HepG2 (cell line): ENCODE measurements around the gene LYRM4. TPM values are rescaled to one million over a fixed set of nuclear protein-coding genes. Genes with fewer than 3 reads are reported as not detected.

Source experiments
- BORCS8-MEF2B ChIP-seq: sonication (generic); formaldehyde crosslinking; IDR thresholded peaks from 2 replicates; pipeline ENCODE4 v1.8.0; 2022; ENCODE audit warnings: mild to moderate bottlenecking, missing genetic modification reagents
- DNMT1 ChIP-seq: sonication (generic); formaldehyde crosslinking; IDR thresholded peaks from 2 replicates; pipeline ENCODE4 v1.5.1; 2020; ENCODE audit warnings: mild to moderate bottlenecking, missing genetic modification reagents
- KLF13 ChIP-seq: sonication (generic); formaldehyde crosslinking; IDR thresholded peaks from 2 replicates; pipeline ENCODE4 v1.4.0; 2020; ENCODE audit warnings: mild to moderate bottlenecking, missing genetic modification reagents
- MED1 ChIP-seq: sonication (generic); formaldehyde crosslinking; IDR thresholded peaks from 2 replicates; pipeline ENCODE4 v1.4.0; 2020; ENCODE audit warnings: missing genetic modification reagents
- NFKB2 ChIP-seq: sonication (generic); formaldehyde crosslinking; IDR thresholded peaks from 2 replicates; pipeline ENCODE4 v1.4.0; 2020; ENCODE audit warnings: missing genetic modification reagents, borderline replicate concordance
- NPAS2 ChIP-seq: sonication (generic); formaldehyde crosslinking; IDR thresholded peaks from 2 replicates; pipeline ENCODE4 v1.8.0; 2022; ENCODE audit warnings: mild to moderate bottlenecking, missing genetic modification reagents, borderline replicate concordance
- PHF8 ChIP-seq: sonication (generic); formaldehyde crosslinking; IDR thresholded peaks from 2 replicates; pipeline ENCODE4 v1.5.0; 2020; ENCODE audit warnings: missing genetic modification reagents
- PRMT3 ChIP-seq: sonication (generic); formaldehyde crosslinking; IDR thresholded peaks from 2 replicates; pipeline ENCODE4 v1.8.1; 2022; ENCODE audit warnings: low read depth, mild to moderate bottlenecking, moderate library complexity, missing genetic modification reagents, borderline replicate concordance
- RBM39 ChIP-seq: fragments of 200-400 bp; formaldehyde crosslinking; IDR thresholded peaks from one replicate; pipeline ENCODE4 v1.6.1; 2018; ENCODE audit warnings: antibody characterized with exemption, mild to moderate bottlenecking, low read depth, low read length; ENCODE audit not compliant: poor library complexity, severe bottlenecking
- RNF2 ChIP-seq: fragments of 450-650 bp; conservative IDR thresholded peaks from 2 replicates; pipeline ENCODE4 v1.6.1; 2016; ENCODE audit warnings: low read depth
- SIX1 ChIP-seq: sonication (generic); formaldehyde crosslinking; IDR thresholded peaks from 2 replicates; pipeline ENCODE4 v1.4.0; 2020; ENCODE audit warnings: missing genetic modification reagents, borderline replicate concordance
- SNRNP70 ChIP-seq: fragments of 200-400 bp; formaldehyde crosslinking; IDR thresholded peaks from 2 replicates; pipeline ENCODE4 v1.6.1; 2017; ENCODE audit warnings: mild to moderate bottlenecking, low read depth, low read length, moderate library complexity
- STAG1 ChIP-seq: sonication (generic); formaldehyde crosslinking; IDR thresholded peaks from 2 replicates; pipeline ENCODE4 v1.4.0; 2020; ENCODE audit warnings: missing genetic modification reagents
- STAT5B ChIP-seq: sonication (generic); formaldehyde crosslinking; IDR thresholded peaks from 2 replicates; pipeline ENCODE4 v1.4.0; 2020; ENCODE audit warnings: missing genetic modification reagents
- TBX3 ChIP-seq: fragments of 450-650 bp; IDR thresholded peaks from 2 replicates; pipeline ENCODE4 v1.6.1; 2017; ENCODE audit warnings: antibody characterized with exemption, mild to moderate bottlenecking, inconsistent platforms, borderline replicate concordance
- TCF7L2 ChIP-seq: IDR thresholded peaks from 2 replicates; pipeline ENCODE4 v1.6.1; 2011; ENCODE audit warnings: mild to moderate bottlenecking, low read depth, low read length, moderate library complexity
- ZBTB20 ChIP-seq: sonication (generic); formaldehyde crosslinking; IDR thresholded peaks from 2 replicates; pipeline ENCODE4 v1.8.1; 2023; ENCODE audit warnings: missing genetic modification reagents, low read depth, mild to moderate bottlenecking, borderline replicate concordance
- ZKSCAN1 ChIP-seq: fragments of 150-350 bp; IDR thresholded peaks from 2 replicates; pipeline ENCODE4 v1.6.1; 2014; ENCODE audit warnings: low read length
- ZNF124 ChIP-seq: sonication (generic); formaldehyde crosslinking; IDR thresholded peaks from 2 replicates; pipeline ENCODE4 v1.4.0; 2020; ENCODE audit warnings: missing genetic modification reagents
- ZNF20 ChIP-seq: sonication (generic); formaldehyde crosslinking; IDR thresholded peaks from 2 replicates; pipeline ENCODE4 v1.4.0; 2020; ENCODE audit warnings: mild to moderate bottlenecking, moderate library complexity, missing genetic modification reagents
- ZNF230 ChIP-seq: sonication (generic); formaldehyde crosslinking; IDR thresholded peaks from 2 replicates; pipeline ENCODE4 v1.4.0; 2020; ENCODE audit warnings: mild to moderate bottlenecking, missing genetic modification reagents
- ZNF335 ChIP-seq: sonication (generic); formaldehyde crosslinking; IDR thresholded peaks from 2 replicates; pipeline ENCODE4 v1.4.0; 2020; ENCODE audit warnings: missing genetic modification reagents
- ZNF44 ChIP-seq: sonication (generic); formaldehyde crosslinking; IDR thresholded peaks from 2 replicates; pipeline ENCODE4 v1.5.1; 2020; ENCODE audit warnings: mild to moderate bottlenecking, missing genetic modification reagents
- ZNF543 ChIP-seq: sonication (generic); formaldehyde crosslinking; IDR thresholded peaks from 2 replicates; pipeline ENCODE4 v1.4.0; 2020; ENCODE audit warnings: mild to moderate bottlenecking, missing genetic modification reagents
- ZNF615 ChIP-seq: sonication (generic); formaldehyde crosslinking; IDR thresholded peaks from 2 replicates; pipeline ENCODE4 v1.5.0; 2020; ENCODE audit warnings: mild to moderate bottlenecking, missing genetic modification reagents, borderline replicate concordance
- ZNF7 ChIP-seq: IDR thresholded peaks from 2 replicates; pipeline ENCODE4 v1.6.1; 2016; ENCODE audit warnings: missing biosample characterization, missing genetic modification reagents
- ZNF724P ChIP-seq: sonication (generic); formaldehyde crosslinking; IDR thresholded peaks from 2 replicates; pipeline ENCODE4 v1.8.0; 2022; ENCODE audit warnings: missing genetic modification reagents, borderline replicate concordance
- ZNF780A ChIP-seq: sonication (generic); formaldehyde crosslinking; IDR thresholded peaks from 2 replicates; pipeline ENCODE4 v1.8.0; 2022; ENCODE audit warnings: mild to moderate bottlenecking, missing genetic modification reagents, moderate library complexity
- ZNF816 ChIP-seq: sonication (generic); formaldehyde crosslinking; IDR thresholded peaks from 2 replicates; pipeline ENCODE4 v1.8.0; 2022; ENCODE audit warnings: missing genetic modification reagents, mild to moderate bottlenecking, borderline replicate concordance
- polyA plus RNA-seq, 8 experiments: library from polyadenylated mRNA; depleted of rRNA in 3 of 8; stranded (reverse) in 7 of 8; unstranded in 1 of 8; fragments of >200 nt; fragmentation: Illumina TruSeq in 4 of 8; extraction: Trizol in 4 of 8; gene quantifications; 2 replicates each; pipeline versions ENCODE4 v1.2.1 to v1.2.3, GENCODE V29; 2011 to 2016; ENCODE audit warnings: low read depth in 4 of 8, missing spikeins in 1 of 8, mixed read lengths in 1 of 8; ENCODE audit not compliant: insufficient read depth in 1 of 8
- total RNA-seq, 5 experiments: library from RNA; depleted of rRNA; stranded (reverse); fragments of >200 nt; fragmentation: Illumina TruSeq; extraction: Trizol; gene quantifications; 2 replicates each; pipeline ENCODE4 v1.2.3, GENCODE V29; 2016; ENCODE audit warnings: low read depth in 1 of 5
- TF ChIP-seq, protein P1 (sequence below): sonication (generic); formaldehyde crosslinking; IDR thresholded peaks from 2 replicates; pipeline ENCODE4 v1.8.0; 2022; ENCODE audit warnings: mild to moderate bottlenecking, missing genetic modification reagents, moderate library complexity
- TF ChIP-seq, protein P2 (sequence below): sonication (generic); formaldehyde crosslinking; IDR thresholded peaks from 2 replicates; pipeline ENCODE4 v1.4.0; 2020; ENCODE audit warnings: mild to moderate bottlenecking, missing genetic modification reagents

The LYRM4 gene
- total and polyA plus RNA-seq, 2 of the 13 experiments (the other 11 are each of a cell fraction or from before 2014, with no cell fraction given): 64.6 to 67.5 TPM

DNA sequence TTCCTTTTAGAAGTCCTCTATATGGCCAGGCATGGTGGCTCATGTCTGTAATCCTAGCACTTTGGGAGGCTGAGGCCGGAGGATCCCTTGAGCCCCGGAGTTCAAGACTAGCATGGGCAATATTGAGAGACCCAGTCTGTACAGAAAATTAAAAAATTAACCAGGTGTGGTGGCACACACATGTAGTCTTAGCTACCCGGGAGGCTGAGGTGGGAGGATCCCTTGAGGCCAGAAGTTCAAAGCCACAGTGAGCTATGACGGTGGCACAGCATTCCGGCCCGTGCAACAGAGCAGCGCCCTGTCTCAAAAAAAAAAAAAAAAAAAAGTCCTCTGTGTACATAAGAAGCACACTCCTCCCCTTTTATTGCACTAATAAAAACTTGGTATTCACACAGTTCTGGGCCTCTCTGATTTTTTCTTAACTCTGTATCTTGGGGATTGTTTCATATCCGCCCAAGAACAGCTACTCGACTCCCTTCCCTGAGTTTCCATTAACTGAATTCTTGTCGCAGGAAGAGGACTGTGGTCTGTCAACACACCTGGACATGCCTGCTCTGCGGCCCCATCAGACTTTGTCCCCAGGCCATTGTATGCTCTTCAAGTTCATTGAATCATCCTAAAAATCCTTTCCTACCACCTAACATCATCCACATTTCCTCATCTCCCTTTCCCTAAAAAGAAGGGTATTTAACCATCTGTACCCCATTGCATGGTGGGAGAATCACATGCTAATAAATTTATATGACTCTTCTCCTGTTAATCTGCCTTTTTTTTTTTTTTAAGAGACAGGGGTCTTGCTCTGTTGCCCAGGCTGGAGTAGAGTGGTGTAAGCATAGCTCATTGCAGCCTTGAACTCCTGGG lies 201.5 kb downstream of the LYRM4 start (continued):
- TF ChIP-seq ZNF816 (peak; percentile 61; the same call in 1 of the 2 replicates), MED1 (CRISPR knock-in tag) (peak; percentile 96), ZBTB20 (CRISPR knock-in tag) (peak; percentile 88; the same call in 1 of the 2 replicates), RNF2 (no peak), PHF8 (CRISPR knock-in tag) (no peak; the same call in 1 of the 2 replicates), SIX1 (CRISPR knock-in tag) (peak; percentile 62; the same call in 1 of the 2 replicates), TBX3 (peak; percentile 60; the same call in 1 of the 2 replicates), NPAS2 (no peak), ZNF615 (no peak), KLF13 (CRISPR knock-in tag) (0 out of 2 replicates have a peak, but pooled peaks have one; percentile 52), SNRNP70 (no peak), PRMT3 (CRISPR knock-in tag) (no peak), BORCS8-MEF2B (CRISPR knock-in tag) (no peak), ZNF44 (CRISPR knock-in tag) (no peak), TCF7L2 (no peak), ZNF20 (CRISPR knock-in tag) (no peak), ZNF335 (CRISPR knock-in tag) (peak; percentile 65; the same call in 1 of the 2 replicates), RBM39 (no peak), ZKSCAN1 (no peak), ZNF7 (CRISPR knock-in tag) (no peak), DNMT1 (CRISPR knock-in tag) (no peak), STAT5B (no peak), ZNF724P (CRISPR knock-in tag) (no peak), NFKB2 (CRISPR knock-in tag) (no peak), STAG1 (peak; percentile 45), ZNF230 (CRISPR knock-in tag) (no peak; the same call in 1 of the 2 replicates), ZNF124 (CRISPR knock-in tag) (peak; percentile 89; the same call in 1 of the 2 replicates), ZNF780A (CRISPR knock-in tag) (no peak), ZNF543 (CRISPR knock-in tag) (peak; percentile 49; the same call in 1 of the 2 replicates)
- TF ChIP-seq, protein P1, sequence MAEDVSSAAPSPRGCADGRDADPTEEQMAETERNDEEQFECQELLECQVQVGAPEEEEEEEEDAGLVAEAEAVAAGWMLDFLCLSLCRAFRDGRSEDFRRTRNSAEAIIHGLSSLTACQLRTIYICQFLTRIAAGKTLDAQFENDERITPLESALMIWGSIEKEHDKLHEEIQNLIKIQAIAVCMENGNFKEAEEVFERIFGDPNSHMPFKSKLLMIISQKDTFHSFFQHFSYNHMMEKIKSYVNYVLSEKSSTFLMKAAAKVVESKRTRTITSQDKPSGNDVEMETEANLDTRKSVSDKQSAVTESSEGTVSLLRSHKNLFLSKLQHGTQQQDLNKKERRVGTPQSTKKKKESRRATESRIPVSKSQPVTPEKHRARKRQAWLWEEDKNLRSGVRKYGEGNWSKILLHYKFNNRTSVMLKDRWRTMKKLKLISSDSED (CRISPR knock-in tag): no peak
- TF ChIP-seq, protein P2, sequence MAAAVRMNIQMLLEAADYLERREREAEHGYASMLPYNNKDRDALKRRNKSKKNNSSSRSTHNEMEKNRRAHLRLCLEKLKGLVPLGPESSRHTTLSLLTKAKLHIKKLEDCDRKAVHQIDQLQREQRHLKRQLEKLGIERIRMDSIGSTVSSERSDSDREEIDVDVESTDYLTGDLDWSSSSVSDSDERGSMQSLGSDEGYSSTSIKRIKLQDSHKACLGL (CRISPR knock-in tag): no peak
